ENCODE measurements around the gene ATP6V1G2.

GRCh38 chr6:31578184-31579118 is 32.0 kb upstream of the ATP6V1G2 start:
- TF ChIP-seq CTCF (IDR thresholded peaks at IDR 0.05): no peak
- no peak for TF ChIP-seq POLR2A (IDR thresholded peaks at IDR 0.05)

Data from uterus (tissue), 2 donors.